ENCODE data around the gene FBXO8. TPM values are rescaled to one million over a fixed set of nuclear protein-coding genes. Genes with fewer than 3 reads are reported as not detected.
"Not testable (repeated sequence)": the region's sequence is repeated elsewhere in the genome, so short reads cannot be mapped to it uniquely, and the experiment has no call there.

The FBXO8 gene
- total RNA-seq, 1 donor from 2014 or later: 18.9 TPM

- no peaks in the 10 kb centered on the region for H3K4me1 Mint-ChIP-seq (ENCODE audit: low read depth)
Measured at GRCh38 chr4:174266416-174266815, 17.1 kb downstream of the FBXO8 start.

GRCh38 chr4:174265916-174266315, 17.6 kb downstream of the FBXO8 start:
- H3K4me1 Mint-ChIP-seq (ENCODE audit: low read depth): no peaks in the 10 kb centered on the region
- no peak for TF ChIP-seq CTCF (IDR thresholded peaks at IDR 0.05)
- H3K4me3 Mint-ChIP-seq (ENCODE audit: unreplicated experiment): no peak overlapping the region
- no peaks in the 10 kb centered on the region for H3K27me3 Mint-ChIP-seq (ENCODE audit: low read depth)
- DNase-seq (ENCODE audit: low spot score): no peak
- no peaks in the 10 kb centered on the region for H3K9me3 Mint-ChIP-seq (ENCODE audit: low read depth)
- peaks cover 2% of the 10 kb centered on the region for H3K36me3 Mint-ChIP-seq (ENCODE audit: low read depth)
- no peak overlapping the region for H3K27ac Mint-ChIP-seq (ENCODE audit: unreplicated experiment)

More at GRCh38 chr4:174266416-174266815, 17.1 kb downstream of the FBXO8 start:
- Mint-ChIP-seq H3K9me3 (ENCODE audit: low read depth) (no peaks in the 10 kb centered on the region), H3K27ac (ENCODE audit: unreplicated experiment) (no peak overlapping the region), H3K4me3 (ENCODE audit: unreplicated experiment) (no peak overlapping the region), H3K27me3 (ENCODE audit: low read depth) (no peaks in the 10 kb centered on the region), H3K36me3 (ENCODE audit: low read depth) (peaks cover 2% of the 10 kb centered on the region)
- DNase-seq (ENCODE audit: low spot score): no peak
- TF ChIP-seq CTCF (IDR thresholded peaks at IDR 0.05): no peak

- no peak overlapping the region for H3K4me3 Mint-ChIP-seq (ENCODE audit: unreplicated experiment)
- H3K36me3 Mint-ChIP-seq (ENCODE audit: low read depth): peaks cover 2% of the 10 kb centered on the region
- H3K4me1 Mint-ChIP-seq (ENCODE audit: low read depth): no peaks in the 10 kb centered on the region
Measured at GRCh38 chr4:174263445-174263736, 20.1 kb downstream of the FBXO8 start.

GRCh38 chr4:174262624-174263444, 20.6 kb downstream of the FBXO8 start:
- Mint-ChIP-seq H3K27me3 (ENCODE audit: low read depth) (no peaks in the 10 kb centered on the region), H3K27ac (ENCODE audit: unreplicated experiment) (no peak overlapping the region), H3K4me3 (ENCODE audit: unreplicated experiment) (no peak overlapping the region), H3K36me3 (ENCODE audit: low read depth) (peaks cover 2% of the 10 kb centered on the region), H3K9me3 (ENCODE audit: low read depth) (no peaks in the 10 kb centered on the region), H3K4me1 (ENCODE audit: low read depth) (no peaks in the 10 kb centered on the region)
- DNase-seq (ENCODE audit: low spot score): no peak
- no peak for TF ChIP-seq CTCF (IDR thresholded peaks at IDR 0.05)

More at GRCh38 chr4:174263445-174263736, 20.1 kb downstream of the FBXO8 start:
- no peaks in the 10 kb centered on the region for H3K27me3 Mint-ChIP-seq (ENCODE audit: low read depth)
- no peak overlapping the region for H3K27ac Mint-ChIP-seq (ENCODE audit: unreplicated experiment)
- no peak for DNase-seq (ENCODE audit: low spot score)
- no peak for TF ChIP-seq CTCF (IDR thresholded peaks at IDR 0.05)
- H3K9me3 Mint-ChIP-seq (ENCODE audit: low read depth): no peaks in the 10 kb centered on the region

GRCh38 chr4:174261432-174261831, 22.0 kb downstream of the FBXO8 start:
- not testable (repeated sequence) for H3K36me3 Mint-ChIP-seq (ENCODE audit: low read depth); H3K27ac Mint-ChIP-seq (ENCODE audit: unreplicated experiment); H3K4me3 Mint-ChIP-seq (ENCODE audit: unreplicated experiment); H3K27me3 Mint-ChIP-seq (ENCODE audit: low read depth); DNase-seq (ENCODE audit: low spot score); H3K4me1 Mint-ChIP-seq (ENCODE audit: low read depth); H3K9me3 Mint-ChIP-seq (ENCODE audit: low read depth)

- Mint-ChIP-seq H3K4me1 (ENCODE audit: low read depth) (peaks cover 18% of the 10 kb centered on the region), H3K4me3 (ENCODE audit: unreplicated experiment) (no peak overlapping the region), H3K36me3 (ENCODE audit: low read depth) (peaks cover 2% of the 10 kb centered on the region), H3K27me3 (ENCODE audit: low read depth) (no peaks in the 10 kb centered on the region), H3K9me3 (ENCODE audit: low read depth) (no peaks in the 10 kb centered on the region), H3K27ac (ENCODE audit: unreplicated experiment) (no peak overlapping the region)
- no peak for DNase-seq (ENCODE audit: low spot score)
- no peak for TF ChIP-seq CTCF (IDR thresholded peaks at IDR 0.05)
Measured at GRCh38 chr4:174260099-174260498, 23.4 kb downstream of the FBXO8 start.
